ENCODE data around the gene GMDS.
A peak's percentile ranks its signal among the peaks of the same experiment; 100 is the strongest.

Gene GMDS

GRCh38 chr6:1901556-1901955 is 343.8 kb downstream of the GMDS start:
- WGBS (ENCODE audit: insufficient coverage): no CpG with 5 or more reads among the region's 1 CpG
- ChIA-PET CTCF (interaction anchor here (2.0 kb wide), 1 partner anchor 9 kb away, joined by 5 read pairs; no protein-coding TSS in a partner anchor), POLR2A (no interaction called here)
- Histone ChIP-seq H3K27me3 (replicated peaks in 2 of 5; ENCODE audit: control insufficient read depth in 4 of 5, insufficient read depth in 5 of 5, low read length in 4 of 5) (no peaks in the 10 kb centered on the region), H3K27ac (ENCODE audit: insufficient read depth in 1 of 2, low read depth in 1 of 2, low read length in 2 of 2, poor library complexity in 1 of 2, severe bottlenecking in 2 of 2) (no peak overlapping the region), H3K4me1 (ENCODE audit: control extremely low read depth in 1 of 4, control insufficient read depth in 4 of 4, insufficient read depth in 4 of 4, low read length in 3 of 4) (peaks cover 0 to 11% (median 8%) of the 10 kb centered on the region in 4 experiments), H3K4me3 (ENCODE audit: control insufficient read depth in 1 of 7, extremely low read depth in 1 of 7, insufficient read depth in 4 of 7, low read depth in 2 of 7, low read length in 6 of 7) (no peak overlapping the region), H3K9me3 (ENCODE audit: control extremely low read depth in 1 of 5, control insufficient read depth in 4 of 5, insufficient read depth in 2 of 5, low read depth in 1 of 5, low read length in 4 of 5) (no peaks in the 10 kb centered on the region), H3K36me3 (ENCODE audit: control insufficient read depth in 4 of 4, insufficient read depth in 4 of 4, low read length in 3 of 4) (no peaks in the 10 kb centered on the region)
- DNase-seq: peak in 2 of 3 donors; percentile 22 to 26

DNA sequence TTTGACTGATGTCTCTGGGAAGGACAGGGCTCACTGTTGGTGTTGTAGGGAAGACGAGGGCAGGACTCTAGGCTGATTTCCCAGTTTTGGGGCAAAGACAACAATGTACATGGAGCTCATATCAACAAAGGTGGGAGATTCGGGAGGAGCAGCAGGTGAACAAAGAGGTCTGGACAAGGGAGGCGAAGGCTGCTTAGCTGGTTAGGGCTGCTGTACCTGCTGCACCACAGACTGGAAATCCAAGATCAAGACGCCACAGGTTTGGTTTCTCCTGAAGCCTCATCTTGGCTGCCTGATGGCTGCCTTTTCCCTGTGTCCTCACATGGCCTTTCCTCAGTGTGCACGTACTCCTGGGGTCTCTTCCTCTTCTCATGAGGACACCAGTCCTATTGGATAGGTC is 348.5 kb downstream of the GMDS start:
- Histone ChIP-seq H3K36me3 (ENCODE audit: control insufficient read depth in 4 of 4, insufficient read depth in 4 of 4, low read length in 3 of 4) (no peaks in the 10 kb centered on the region), H3K27ac (ENCODE audit: insufficient read depth in 1 of 2, low read depth in 1 of 2, low read length in 2 of 2, poor library complexity in 1 of 2, severe bottlenecking in 2 of 2) (no peak overlapping the region), H3K4me1 (ENCODE audit: control extremely low read depth in 1 of 4, control insufficient read depth in 4 of 4, insufficient read depth in 4 of 4, low read length in 3 of 4) (no peaks in the 10 kb centered on the region), H3K27me3 (replicated peaks in 2 of 5; ENCODE audit: control insufficient read depth in 4 of 5, insufficient read depth in 5 of 5, low read length in 4 of 5) (no peaks in the 10 kb centered on the region), H3K4me3 (ENCODE audit: control insufficient read depth in 1 of 7, extremely low read depth in 1 of 7, insufficient read depth in 4 of 7, low read depth in 2 of 7, low read length in 6 of 7) (no peak overlapping the region), H3K9me3 (ENCODE audit: control extremely low read depth in 1 of 5, control insufficient read depth in 4 of 5, insufficient read depth in 2 of 5, low read depth in 1 of 5, low read length in 4 of 5) (no peaks in the 10 kb centered on the region)
- DNase-seq: no peak
- WGBS (ENCODE audit: insufficient coverage): 96% methylated on average over 5 of the region's 5 CpGs
- ChIA-PET POLR2A (interaction anchor here (0.6 kb wide), 1 partner anchor 46 kb away, joined by 3 read pairs; no protein-coding TSS in a partner anchor), CTCF (no interaction called here)

- Histone ChIP-seq H3K9me3 (ENCODE audit: control extremely low read depth in 1 of 5, control insufficient read depth in 4 of 5, insufficient read depth in 2 of 5, low read depth in 1 of 5, low read length in 4 of 5) (no peaks in the 10 kb centered on the region), H3K4me1 (ENCODE audit: control extremely low read depth in 1 of 4, control insufficient read depth in 4 of 4, insufficient read depth in 4 of 4, low read length in 3 of 4) (no peaks in the 10 kb centered on the region), H3K36me3 (ENCODE audit: control insufficient read depth in 4 of 4, insufficient read depth in 4 of 4, low read length in 3 of 4) (no peaks in the 10 kb centered on the region), H3K27me3 (replicated peaks in 2 of 5; ENCODE audit: control insufficient read depth in 4 of 5, insufficient read depth in 5 of 5, low read length in 4 of 5) (no peaks in the 10 kb centered on the region), H3K27ac (ENCODE audit: insufficient read depth in 1 of 2, low read depth in 1 of 2, low read length in 2 of 2, poor library complexity in 1 of 2, severe bottlenecking in 2 of 2) (no peak overlapping the region), H3K4me3 (ENCODE audit: control insufficient read depth in 1 of 7, extremely low read depth in 1 of 7, insufficient read depth in 4 of 7, low read depth in 2 of 7, low read length in 6 of 7) (no peak overlapping the region)
- no peak for DNase-seq
- WGBS (ENCODE audit: insufficient coverage): 100% methylated on average over 1 of the region's 3 CpGs
- CTCF ChIA-PET: interaction anchor here (1.0 to 1.7 kb wide), 2 partner anchors 141 to 209 kb away, joined by 4 to 7 read pairs; no protein-coding TSS in a partner anchor
- POLR2A ChIA-PET: no interaction called here
These were observed 349.7 kb downstream of the GMDS start for GRCh38 chr6:1895721-1896120.

- H3K4me1 ChIP-seq (ENCODE audit: control extremely low read depth in 1 of 4, control insufficient read depth in 4 of 4, insufficient read depth in 4 of 4, low read length in 3 of 4): no peaks in the 10 kb centered on the region
- no peak overlapping the region for H3K4me3 ChIP-seq (ENCODE audit: control insufficient read depth in 1 of 7, extremely low read depth in 1 of 7, insufficient read depth in 4 of 7, low read depth in 2 of 7, low read length in 6 of 7)
- DNase-seq: no peak
- whole genome bisulfite sequencing (ENCODE audit: insufficient coverage): 100% methylated on average over 4 of the region's 6 CpGs
- H3K9me3 ChIP-seq (ENCODE audit: control extremely low read depth in 1 of 5, control insufficient read depth in 4 of 5, insufficient read depth in 2 of 5, low read depth in 1 of 5, low read length in 4 of 5): peaks cover 0 to 3% (median under 1%) of the 10 kb centered on the region in 5 experiments
- H3K27me3 ChIP-seq (replicated peaks in 2 of 5; ENCODE audit: control insufficient read depth in 4 of 5, insufficient read depth in 5 of 5, low read length in 4 of 5): no peaks in the 10 kb centered on the region
- peaks cover 0 to 2% (median 0%) of the 10 kb centered on the region in 4 experiments for H3K36me3 ChIP-seq (ENCODE audit: control insufficient read depth in 4 of 4, insufficient read depth in 4 of 4, low read length in 3 of 4)
- H3K27ac ChIP-seq (ENCODE audit: insufficient read depth in 1 of 2, low read depth in 1 of 2, low read length in 2 of 2, poor library complexity in 1 of 2, severe bottlenecking in 2 of 2): no peak overlapping the region
- ChIA-PET CTCF (interaction anchor here (1.0 to 1.7 kb wide), 2 partner anchors 142 to 209 kb away, joined by 4 to 7 read pairs; no protein-coding TSS in a partner anchor), POLR2A (no interaction called here)
These were observed 350.5 kb downstream of the GMDS start for GRCh38 chr6:1894954-1895353.

- H3K27me3 ChIP-seq (replicated peaks in 2 of 5; ENCODE audit: control insufficient read depth in 4 of 5, insufficient read depth in 5 of 5, low read length in 4 of 5): no peaks in the 10 kb centered on the region
- no peak for DNase-seq
- WGBS (ENCODE audit: insufficient coverage): 86% methylated on average over 5 of the region's 11 CpGs
- no peak overlapping the region for H3K27ac ChIP-seq (ENCODE audit: insufficient read depth in 1 of 2, low read depth in 1 of 2, low read length in 2 of 2, poor library complexity in 1 of 2, severe bottlenecking in 2 of 2)
- peaks cover 0 to 3% (median 0%) of the 10 kb centered on the region in 4 experiments for H3K36me3 ChIP-seq (ENCODE audit: control insufficient read depth in 4 of 4, insufficient read depth in 4 of 4, low read length in 3 of 4)
- H3K9me3 ChIP-seq (ENCODE audit: control extremely low read depth in 1 of 5, control insufficient read depth in 4 of 5, insufficient read depth in 2 of 5, low read depth in 1 of 5, low read length in 4 of 5): peaks cover 0 to 5% (median 2%) of the 10 kb centered on the region in 5 experiments
- H3K4me1 ChIP-seq (ENCODE audit: control extremely low read depth in 1 of 4, control insufficient read depth in 4 of 4, insufficient read depth in 4 of 4, low read length in 3 of 4): no peaks in the 10 kb centered on the region
- ChIA-PET POLR2A (no interaction called here), CTCF (interaction anchor here (0.8 to 2.6 kb wide), 10 partner anchors 9 to 460 kb away, joined by 3 to 19 read pairs (median 3); no protein-coding TSS in a partner anchor)
- H3K4me3 ChIP-seq (ENCODE audit: control insufficient read depth in 1 of 7, extremely low read depth in 1 of 7, insufficient read depth in 4 of 7, low read depth in 2 of 7, low read length in 6 of 7): no peak overlapping the region
These were observed 351.8 kb downstream of the GMDS start for GRCh38 chr6:1893470-1894130.

DNA sequence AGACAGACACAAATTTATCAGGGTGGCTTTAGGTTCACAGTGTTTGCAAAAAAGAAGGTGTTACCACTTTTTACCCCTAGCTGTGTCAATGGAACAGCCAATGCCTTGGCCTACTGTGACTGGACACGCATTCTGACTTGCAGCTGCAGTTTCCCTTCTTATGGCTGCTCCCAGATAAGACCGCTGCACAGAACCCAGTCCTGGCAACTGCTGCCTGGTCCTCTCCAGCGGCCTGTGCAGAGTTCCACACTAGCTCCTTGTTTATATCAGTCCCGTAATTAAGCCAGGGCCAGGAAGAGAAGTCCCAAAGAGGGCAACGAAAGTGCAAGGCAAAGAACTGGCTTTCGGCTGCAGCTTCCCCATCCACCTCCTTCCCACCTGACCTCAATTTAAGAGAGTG is 352.7 kb downstream of the GMDS start:
- no peak for DNase-seq
- Histone ChIP-seq H3K27me3 (replicated peaks in 2 of 5; ENCODE audit: control insufficient read depth in 4 of 5, insufficient read depth in 5 of 5, low read length in 4 of 5) (no peaks in the 10 kb centered on the region), H3K4me3 (ENCODE audit: control insufficient read depth in 1 of 7, extremely low read depth in 1 of 7, insufficient read depth in 4 of 7, low read depth in 2 of 7, low read length in 6 of 7) (no peak overlapping the region), H3K27ac (ENCODE audit: insufficient read depth in 1 of 2, low read depth in 1 of 2, low read length in 2 of 2, poor library complexity in 1 of 2, severe bottlenecking in 2 of 2) (no peak overlapping the region), H3K9me3 (ENCODE audit: control extremely low read depth in 1 of 5, control insufficient read depth in 4 of 5, insufficient read depth in 2 of 5, low read depth in 1 of 5, low read length in 4 of 5) (peaks cover 0 to 5% (median 2%) of the 10 kb centered on the region in 5 experiments), H3K36me3 (ENCODE audit: control insufficient read depth in 4 of 4, insufficient read depth in 4 of 4, low read length in 3 of 4) (peaks cover 0 to 3% (median 0%) of the 10 kb centered on the region in 4 experiments), H3K4me1 (ENCODE audit: control extremely low read depth in 1 of 4, control insufficient read depth in 4 of 4, insufficient read depth in 4 of 4, low read length in 3 of 4) (no peaks in the 10 kb centered on the region)
- ChIA-PET POLR2A (no interaction called here), CTCF (interaction anchor here (0.7 to 2.6 kb wide), 6 partner anchors 10 to 461 kb away, joined by 3 to 19 read pairs (median 4); no protein-coding TSS in a partner anchor)
- WGBS (ENCODE audit: insufficient coverage): 100% methylated on average over 6 of the region's 6 CpGs

- DNase-seq: no peak
- CTCF ChIA-PET: no interaction called here
- Histone ChIP-seq H3K4me3 (ENCODE audit: control insufficient read depth in 1 of 7, extremely low read depth in 1 of 7, insufficient read depth in 4 of 7, low read depth in 2 of 7, low read length in 6 of 7) (no peak overlapping the region), H3K27me3 (replicated peaks in 2 of 5; ENCODE audit: control insufficient read depth in 4 of 5, insufficient read depth in 5 of 5, low read length in 4 of 5) (no peaks in the 10 kb centered on the region), H3K36me3 (ENCODE audit: control insufficient read depth in 4 of 4, insufficient read depth in 4 of 4, low read length in 3 of 4) (peaks cover 0 to 3% (median 0%) of the 10 kb centered on the region in 4 experiments), H3K27ac (ENCODE audit: insufficient read depth in 1 of 2, low read depth in 1 of 2, low read length in 2 of 2, poor library complexity in 1 of 2, severe bottlenecking in 2 of 2) (no peak overlapping the region), H3K4me1 (ENCODE audit: control extremely low read depth in 1 of 4, control insufficient read depth in 4 of 4, insufficient read depth in 4 of 4, low read length in 3 of 4) (no peaks in the 10 kb centered on the region), H3K9me3 (ENCODE audit: control extremely low read depth in 1 of 5, control insufficient read depth in 4 of 5, insufficient read depth in 2 of 5, low read depth in 1 of 5, low read length in 4 of 5) (peaks cover 0 to 5% (median 2%) of the 10 kb centered on the region in 5 experiments)
- POLR2A ChIA-PET: no interaction called here
- WGBS (ENCODE audit: insufficient coverage): 100% methylated on average over 2 of the region's 2 CpGs
These were observed 354.4 kb downstream of the GMDS start for GRCh38 chr6:1890987-1891386.

Data from common myeloid progenitor, CD34-positive (primary cell).